GM12878 (cell line): ENCODE data around the gene VAX1. TPM values are rescaled to one million over a fixed set of nuclear protein-coding genes. Genes with fewer than 3 reads are reported as not detected.

Source experiments
- CREM ChIP-seq: IDR thresholded peaks from 2 replicates; pipeline ENCODE4 v1.6.1; 2014; ENCODE audit warnings: antibody characterized with exemption, low read depth
- E2F4 ChIP-seq: IDR thresholded peaks from 2 replicates; pipeline ENCODE4 v1.6.1; 2012; ENCODE audit warnings: low read depth, low read length, improper control_type of control experiment
- HDGF ChIP-seq: fragments of 450-650 bp; IDR thresholded peaks from 2 replicates; pipeline ENCODE4 v1.6.1; 2016; ENCODE audit warnings: antibody characterized with exemption
- IRF4 ChIP-seq: IDR thresholded peaks from 2 replicates; pipeline ENCODE4 v1.6.1; 2011; ENCODE audit warnings: low read depth, low read length
- MEF2B ChIP-seq: fragments of 450-650 bp; IDR thresholded peaks from 2 replicates; pipeline ENCODE4 v1.6.1; 2018; ENCODE audit warnings: mild to moderate bottlenecking, moderate library complexity; ENCODE audit not compliant: partially characterized antibody, poor library complexity, severe bottlenecking
- MTA3 ChIP-seq: IDR thresholded peaks from 2 replicates; pipeline ENCODE4 v1.6.1; 2012; ENCODE audit warnings: low read length, inconsistent platforms, borderline replicate concordance
- NFYB ChIP-seq: IDR thresholded peaks from 2 replicates; pipeline ENCODE4 v1.6.1; 2011; ENCODE audit warnings: low read depth, mild to moderate bottlenecking, low read length, improper control_type of control experiment, moderate library complexity; ENCODE audit not compliant: insufficient read depth
- PML ChIP-seq: IDR thresholded peaks from 2 replicates; pipeline ENCODE4 v1.6.1; 2012; ENCODE audit warnings: low read length, inconsistent platforms
- RAD21 ChIP-seq: IDR thresholded peaks from 2 replicates; pipeline ENCODE4 v1.6.1; 2011; ENCODE audit warnings: mild to moderate bottlenecking, low read depth, low read length, moderate library complexity; ENCODE audit not compliant: insufficient read depth
- RAD51 ChIP-seq: fragments of 450-650 bp; IDR thresholded peaks from 2 replicates; pipeline ENCODE4 v1.6.1; 2016; ENCODE audit warnings: moderate library complexity, mild to moderate bottlenecking, inconsistent platforms
- SIN3A ChIP-seq: IDR thresholded peaks from 2 replicates; pipeline ENCODE4 v1.6.1; 2012; ENCODE audit warnings: low read depth, low read length, improper control_type of control experiment
- SREBF2 ChIP-seq: IDR thresholded peaks from 2 replicates; pipeline ENCODE4 v1.6.1; 2012; ENCODE audit warnings: mild to moderate bottlenecking, low read length
- polyA plus RNA-seq, 11 experiments: library from polyadenylated mRNA; depleted of rRNA in 4 of 11; unstranded in 6 of 11; stranded (reverse) in 5 of 11; fragments of >200 nt; fragmentation: Nextera tagmentation in 4 of 11; fragmentation: Illumina TruSeq in 1 of 11; extraction: Ambion mirVana in 4 of 11; extraction: Trizol in 1 of 11; gene quantifications; 1 replicate in 1 of 11; 2 replicates in 10 of 11; pipeline versions ENCODE4 v1.2.1 to v1.2.3, GENCODE V29; 2011 to 2016; ENCODE audit warnings: inconsistent platforms in 2 of 11, missing spikeins in 2 of 11, low read depth in 1 of 11
- total RNA-seq, 4 experiments: library from RNA; depleted of rRNA in 3 of 4; stranded (reverse); fragments of >200 nt in 3 of 4; fragmentation: Illumina TruSeq in 1 of 4; extraction: Trizol in 1 of 4; gene quantifications; 2 replicates each; pipeline versions ENCODE4 v1.2.1 to v1.2.3, GENCODE V29; 2013 to 2021
- TF ChIP-seq, protein P1 (sequence below): IDR thresholded peaks from 2 replicates; pipeline ENCODE4 v1.6.1; 2012; ENCODE audit warnings: low read length, inconsistent platforms
- TF ChIP-seq, protein P2 (sequence below): IDR thresholded peaks from 2 replicates; pipeline ENCODE4 v1.6.1; 2011; ENCODE audit warnings: low read depth, mild to moderate bottlenecking, low read length, moderate library complexity, borderline replicate concordance; ENCODE audit errors: extremely low read depth
- TF ChIP-seq, protein P3 (sequence below): IDR thresholded peaks from 2 replicates; pipeline ENCODE4 v1.6.1; 2011; ENCODE audit warnings: borderline replicate concordance, low read depth, mild to moderate bottlenecking, moderate library complexity, mixed read lengths, low read length; ENCODE audit not compliant: insufficient read depth; ENCODE audit errors: extremely low read length
- TF ChIP-seq, protein P4 (sequence below): IDR thresholded peaks from 2 replicates; pipeline ENCODE4 v1.6.1; 2012; ENCODE audit warnings: improper control_type of control experiment, low read depth, low read length; ENCODE audit not compliant: insufficient replicate concordance

The VAX1 gene
- total and polyA plus RNA-seq, 10 of the 15 experiments (the other 5 are each of a cell fraction or from before 2014, with no cell fraction given), result not detected

- TF ChIP-seq, protein P1, sequence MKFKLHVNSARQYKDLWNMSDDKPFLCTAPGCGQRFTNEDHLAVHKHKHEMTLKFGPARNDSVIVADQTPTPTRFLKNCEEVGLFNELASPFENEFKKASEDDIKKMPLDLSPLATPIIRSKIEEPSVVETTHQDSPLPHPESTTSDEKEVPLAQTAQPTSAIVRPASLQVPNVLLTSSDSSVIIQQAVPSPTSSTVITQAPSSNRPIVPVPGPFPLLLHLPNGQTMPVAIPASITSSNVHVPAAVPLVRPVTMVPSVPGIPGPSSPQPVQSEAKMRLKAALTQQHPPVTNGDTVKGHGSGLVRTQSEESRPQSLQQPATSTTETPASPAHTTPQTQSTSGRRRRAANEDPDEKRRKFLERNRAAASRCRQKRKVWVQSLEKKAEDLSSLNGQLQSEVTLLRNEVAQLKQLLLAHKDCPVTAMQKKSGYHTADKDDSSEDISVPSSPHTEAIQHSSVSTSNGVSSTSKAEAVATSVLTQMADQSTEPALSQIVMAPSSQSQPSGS, result no peak
- TF ChIP-seq CREM (no peak), MTA3 (no peak), MEF2B (no peak), HDGF (no peak), SIN3A (0 out of 2 replicates have a peak, but pooled peaks have one; percentile 11), RAD51 (no peak), NFYB (no peak), IRF4 (no peak), E2F4 (no peak), SREBF2 (no peak), RAD21 (no peak), PML (no peak)
- TF ChIP-seq, protein P2, sequence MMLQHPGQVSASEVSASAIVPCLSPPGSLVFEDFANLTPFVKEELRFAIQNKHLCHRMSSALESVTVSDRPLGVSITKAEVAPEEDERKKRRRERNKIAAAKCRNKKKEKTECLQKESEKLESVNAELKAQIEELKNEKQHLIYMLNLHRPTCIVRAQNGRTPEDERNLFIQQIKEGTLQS, result no peak
- TF ChIP-seq, protein P3, sequence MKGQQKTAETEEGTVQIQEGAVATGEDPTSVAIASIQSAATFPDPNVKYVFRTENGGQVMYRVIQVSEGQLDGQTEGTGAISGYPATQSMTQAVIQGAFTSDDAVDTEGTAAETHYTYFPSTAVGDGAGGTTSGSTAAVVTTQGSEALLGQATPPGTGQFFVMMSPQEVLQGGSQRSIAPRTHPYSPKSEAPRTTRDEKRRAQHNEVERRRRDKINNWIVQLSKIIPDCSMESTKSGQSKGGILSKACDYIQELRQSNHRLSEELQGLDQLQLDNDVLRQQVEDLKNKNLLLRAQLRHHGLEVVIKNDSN, result peak; percentile 16
- TF ChIP-seq, protein P4, sequence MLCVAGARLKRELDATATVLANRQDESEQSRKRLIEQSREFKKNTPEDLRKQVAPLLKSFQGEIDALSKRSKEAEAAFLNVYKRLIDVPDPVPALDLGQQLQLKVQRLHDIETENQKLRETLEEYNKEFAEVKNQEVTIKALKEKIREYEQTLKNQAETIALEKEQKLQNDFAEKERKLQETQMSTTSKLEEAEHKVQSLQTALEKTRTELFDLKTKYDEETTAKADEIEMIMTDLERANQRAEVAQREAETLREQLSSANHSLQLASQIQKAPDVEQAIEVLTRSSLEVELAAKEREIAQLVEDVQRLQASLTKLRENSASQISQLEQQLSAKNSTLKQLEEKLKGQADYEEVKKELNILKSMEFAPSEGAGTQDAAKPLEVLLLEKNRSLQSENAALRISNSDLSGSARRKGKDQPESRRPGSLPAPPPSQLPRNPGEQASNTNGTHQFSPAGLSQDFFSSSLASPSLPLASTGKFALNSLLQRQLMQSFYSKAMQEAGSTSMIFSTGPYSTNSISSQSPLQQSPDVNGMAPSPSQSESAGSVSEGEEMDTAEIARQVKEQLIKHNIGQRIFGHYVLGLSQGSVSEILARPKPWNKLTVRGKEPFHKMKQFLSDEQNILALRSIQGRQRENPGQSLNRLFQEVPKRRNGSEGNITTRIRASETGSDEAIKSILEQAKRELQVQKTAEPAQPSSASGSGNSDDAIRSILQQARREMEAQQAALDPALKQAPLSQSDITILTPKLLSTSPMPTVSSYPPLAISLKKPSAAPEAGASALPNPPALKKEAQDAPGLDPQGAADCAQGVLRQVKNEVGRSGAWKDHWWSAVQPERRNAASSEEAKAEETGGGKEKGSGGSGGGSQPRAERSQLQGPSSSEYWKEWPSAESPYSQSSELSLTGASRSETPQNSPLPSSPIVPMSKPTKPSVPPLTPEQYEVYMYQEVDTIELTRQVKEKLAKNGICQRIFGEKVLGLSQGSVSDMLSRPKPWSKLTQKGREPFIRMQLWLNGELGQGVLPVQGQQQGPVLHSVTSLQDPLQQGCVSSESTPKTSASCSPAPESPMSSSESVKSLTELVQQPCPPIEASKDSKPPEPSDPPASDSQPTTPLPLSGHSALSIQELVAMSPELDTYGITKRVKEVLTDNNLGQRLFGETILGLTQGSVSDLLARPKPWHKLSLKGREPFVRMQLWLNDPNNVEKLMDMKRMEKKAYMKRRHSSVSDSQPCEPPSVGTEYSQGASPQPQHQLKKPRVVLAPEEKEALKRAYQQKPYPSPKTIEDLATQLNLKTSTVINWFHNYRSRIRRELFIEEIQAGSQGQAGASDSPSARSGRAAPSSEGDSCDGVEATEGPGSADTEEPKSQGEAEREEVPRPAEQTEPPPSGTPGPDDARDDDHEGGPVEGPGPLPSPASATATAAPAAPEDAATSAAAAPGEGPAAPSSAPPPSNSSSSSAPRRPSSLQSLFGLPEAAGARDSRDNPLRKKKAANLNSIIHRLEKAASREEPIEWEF, result no peak
These were observed 37.3 kb upstream of the VAX1 start (continued) for GRCh38 chr10:117175215-117175900.
